ENCODE data around the gene RABEPK. TPM values are rescaled to one million over a fixed set of nuclear protein-coding genes. Genes with fewer than 3 reads are reported as not detected.
"Not testable (repeated sequence)": the region's sequence is repeated elsewhere in the genome, so short reads cannot be mapped to it uniquely, and the experiment has no call there.

Gene RABEPK
- total and polyA plus RNA-seq, 4 donors = 12.9 to 30.4 (median 14.9) TPM

- ATAC-seq (ENCODE audit: low FRiP score) (no peak), DNase-seq (no peak)
- Histone ChIP-seq H3K9me3 (ENCODE audit: control insufficient read depth, low read length) (no peaks in the 10 kb centered on the region), H3K27ac (ENCODE audit: low read depth in 1 of 2, low read length in 2 of 2) (no peak overlapping the region), H3K27me3 (ENCODE audit: control insufficient read depth in 1 of 2, insufficient read depth in 2 of 2, low read length in 1 of 2) (no peaks in the 10 kb centered on the region), H3K36me3 (ENCODE audit: control insufficient read depth in 1 of 2, insufficient read depth in 2 of 2, low read length in 1 of 2) (no peaks in the 10 kb centered on the region), H3K4me3 (ENCODE audit: low read length in 2 of 2) (no peak overlapping the region), H3K4me1 (ENCODE audit: control insufficient read depth in 1 of 2, insufficient read depth in 2 of 2, low read length in 2 of 2) (peaks cover 5 to 7% of the 10 kb centered on the region in 2 donors)
- intact Hi-C loops (cut with DNase I) = no loop called here
Measured at GRCh38 chr9:125169895-125170294, 30.4 kb upstream of the RABEPK start.

- Histone ChIP-seq H3K27me3 (ENCODE audit: control insufficient read depth in 1 of 2, insufficient read depth in 2 of 2, low read length in 1 of 2) (no peaks in the 10 kb centered on the region), H3K36me3 (ENCODE audit: control insufficient read depth in 1 of 2, insufficient read depth in 2 of 2, low read length in 1 of 2) (no peaks in the 10 kb centered on the region), H3K4me1 (ENCODE audit: control insufficient read depth in 1 of 2, insufficient read depth in 2 of 2, low read length in 2 of 2) (peaks cover 3 to 7% of the 10 kb centered on the region in 2 donors), H3K9me3 (ENCODE audit: control insufficient read depth, low read length) (no peaks in the 10 kb centered on the region), H3K4me3 (ENCODE audit: low read length in 2 of 2) (no peak overlapping the region), H3K27ac (ENCODE audit: low read depth in 1 of 2, low read length in 2 of 2) (peak overlapping the region in 1 of 2 donors; percentile 51)
- ATAC-seq (ENCODE audit: low FRiP score) (no peak), DNase-seq (peak in 1 of 2 donors; percentile 50)
- intact Hi-C loops (cut with DNase I) = no loop called here
- 32 to 37% methylated on average over 6 of the region's 6 CpGs for WGBS, 2 donors
Measured at GRCh38 chr9:125172031-125172755, 28.1 kb upstream of the RABEPK start.

GRCh38 chr9:125176636-125177035 is 23.7 kb upstream of the RABEPK start:
- no peak overlapping the region for H3K27ac ChIP-seq (ENCODE audit: low read depth in 1 of 2, low read length in 2 of 2)
- no peak for DNase-seq
- H3K27me3 ChIP-seq (ENCODE audit: control insufficient read depth in 1 of 2, insufficient read depth in 2 of 2, low read length in 1 of 2) = no peaks in the 10 kb centered on the region
- WGBS, 2 donors = 81 to 91% methylated on average over 3 of the region's 3 CpGs
- H3K36me3 ChIP-seq (ENCODE audit: control insufficient read depth in 1 of 2, insufficient read depth in 2 of 2, low read length in 1 of 2) = no peaks in the 10 kb centered on the region
- intact Hi-C loops (cut with DNase I) = no loop called here
- peaks cover 2 to 7% of the 10 kb centered on the region in 2 donors for H3K4me1 ChIP-seq (ENCODE audit: control insufficient read depth in 1 of 2, insufficient read depth in 2 of 2, low read length in 2 of 2)
- H3K9me3 ChIP-seq (ENCODE audit: control insufficient read depth, low read length) = no peaks in the 10 kb centered on the region
- H3K4me3 ChIP-seq (ENCODE audit: low read length in 2 of 2) = no peak overlapping the region
- ATAC-seq (ENCODE audit: low FRiP score) = no peak

- no peaks in the 10 kb centered on the region for H3K36me3 ChIP-seq (ENCODE audit: control insufficient read depth in 1 of 2, insufficient read depth in 2 of 2, low read length in 1 of 2)
- no peak overlapping the region for H3K4me3 ChIP-seq (ENCODE audit: low read length in 2 of 2)
- intact Hi-C loops (cut with DNase I) = no loop called here
- H3K9me3 ChIP-seq (ENCODE audit: control insufficient read depth, low read length) = no peaks in the 10 kb centered on the region
- WGBS, 2 donors = 95 to 96% methylated on average over 1 of the region's 1 CpG
- H3K27me3 ChIP-seq (ENCODE audit: control insufficient read depth in 1 of 2, insufficient read depth in 2 of 2, low read length in 1 of 2) = no peaks in the 10 kb centered on the region
- no peaks in the 10 kb centered on the region for H3K4me1 ChIP-seq (ENCODE audit: control insufficient read depth in 1 of 2, insufficient read depth in 2 of 2, low read length in 2 of 2)
- H3K27ac ChIP-seq (ENCODE audit: low read depth in 1 of 2, low read length in 2 of 2) = no peak overlapping the region
- DNase-seq = no peak
- ATAC-seq (ENCODE audit: low FRiP score) = no peak
Measured at GRCh38 chr9:125177888-125178287, 22.5 kb upstream of the RABEPK start.

- H3K27ac ChIP-seq (ENCODE audit: low read depth in 1 of 2, low read length in 2 of 2); H3K9me3 ChIP-seq (ENCODE audit: control insufficient read depth, low read length); H3K27me3 ChIP-seq (ENCODE audit: control insufficient read depth in 1 of 2, insufficient read depth in 2 of 2, low read length in 1 of 2); intact Hi-C loops (cut with DNase I); ATAC-seq (ENCODE audit: low FRiP score); H3K36me3 ChIP-seq (ENCODE audit: control insufficient read depth in 1 of 2, insufficient read depth in 2 of 2, low read length in 1 of 2); DNase-seq; H3K4me3 ChIP-seq (ENCODE audit: low read length in 2 of 2); H3K4me1 ChIP-seq (ENCODE audit: control insufficient read depth in 1 of 2, insufficient read depth in 2 of 2, low read length in 2 of 2): not testable (repeated sequence)
- 91% methylated on average over 4 of the region's 4 CpGs for WGBS, 2 donors
Measured at GRCh38 chr9:125179776-125180175, 20.6 kb upstream of the RABEPK start.

GRCh38 chr9:125180876-125181275 is 19.5 kb upstream of the RABEPK start:
- no peak overlapping the region for H3K27ac ChIP-seq (ENCODE audit: low read depth in 1 of 2, low read length in 2 of 2)
- 93 to 94% methylated on average over 9 of the region's 9 CpGs for WGBS, 2 donors
- intact Hi-C loops (cut with DNase I) = no loop called here
- DNase-seq (no peak), ATAC-seq (ENCODE audit: low FRiP score) (no peak)
- H3K4me3 ChIP-seq (ENCODE audit: low read length in 2 of 2) = no peak overlapping the region
- no peaks in the 10 kb centered on the region for H3K36me3 ChIP-seq (ENCODE audit: control insufficient read depth in 1 of 2, insufficient read depth in 2 of 2, low read length in 1 of 2)
- H3K4me1 ChIP-seq (ENCODE audit: control insufficient read depth in 1 of 2, insufficient read depth in 2 of 2, low read length in 2 of 2) = peaks cover 2 to 6% of the 10 kb centered on the region in 2 donors
- H3K9me3 ChIP-seq (ENCODE audit: control insufficient read depth, low read length) = no peaks in the 10 kb centered on the region
- no peaks in the 10 kb centered on the region for H3K27me3 ChIP-seq (ENCODE audit: control insufficient read depth in 1 of 2, insufficient read depth in 2 of 2, low read length in 1 of 2)

- DNase-seq; H3K27ac ChIP-seq (ENCODE audit: low read depth in 1 of 2, low read length in 2 of 2); H3K27me3 ChIP-seq (ENCODE audit: control insufficient read depth in 1 of 2, insufficient read depth in 2 of 2, low read length in 1 of 2); H3K36me3 ChIP-seq (ENCODE audit: control insufficient read depth in 1 of 2, insufficient read depth in 2 of 2, low read length in 1 of 2); ATAC-seq (ENCODE audit: low FRiP score); H3K4me3 ChIP-seq (ENCODE audit: low read length in 2 of 2); H3K9me3 ChIP-seq (ENCODE audit: control insufficient read depth, low read length); H3K4me1 ChIP-seq (ENCODE audit: control insufficient read depth in 1 of 2, insufficient read depth in 2 of 2, low read length in 2 of 2); intact Hi-C loops (cut with DNase I): not testable (repeated sequence)
- WGBS, 2 donors = 96 to 99% methylated on average over 4 of the region's 4 CpGs
Measured at GRCh38 chr9:125181756-125182155, 18.6 kb upstream of the RABEPK start.

GRCh38 chr9:125183054-125183453 is 17.3 kb upstream of the RABEPK start:
- 4% methylated on average over 2 of the region's 2 CpGs for WGBS, 2 donors
- ATAC-seq (ENCODE audit: low FRiP score) (peak; percentile 44), DNase-seq (no peak)
- Histone ChIP-seq H3K4me1 (ENCODE audit: control insufficient read depth in 1 of 2, insufficient read depth in 2 of 2, low read length in 2 of 2) (peaks cover 2 to 6% of the 10 kb centered on the region in 2 donors), H3K9me3 (ENCODE audit: control insufficient read depth, low read length) (no peaks in the 10 kb centered on the region), H3K4me3 (ENCODE audit: low read length in 2 of 2) (no peak overlapping the region), H3K27ac (ENCODE audit: low read depth in 1 of 2, low read length in 2 of 2) (peak overlapping the region; percentile 35 to 65), H3K36me3 (ENCODE audit: control insufficient read depth in 1 of 2, insufficient read depth in 2 of 2, low read length in 1 of 2) (no peaks in the 10 kb centered on the region), H3K27me3 (ENCODE audit: control insufficient read depth in 1 of 2, insufficient read depth in 2 of 2, low read length in 1 of 2) (no peaks in the 10 kb centered on the region)
- intact Hi-C loops (cut with DNase I) = no loop called here

GRCh38 chr9:125183561-125183960 is 16.8 kb upstream of the RABEPK start:
- Histone ChIP-seq H3K27me3 (ENCODE audit: control insufficient read depth in 1 of 2, insufficient read depth in 2 of 2, low read length in 1 of 2) (no peaks in the 10 kb centered on the region), H3K9me3 (ENCODE audit: control insufficient read depth, low read length) (no peaks in the 10 kb centered on the region), H3K4me1 (ENCODE audit: control insufficient read depth in 1 of 2, insufficient read depth in 2 of 2, low read length in 2 of 2) (peaks cover 2 to 6% of the 10 kb centered on the region in 2 donors), H3K27ac (ENCODE audit: low read depth in 1 of 2, low read length in 2 of 2) (peak overlapping the region; percentile 90 to 95), H3K36me3 (ENCODE audit: control insufficient read depth in 1 of 2, insufficient read depth in 2 of 2, low read length in 1 of 2) (no peaks in the 10 kb centered on the region), H3K4me3 (ENCODE audit: low read length in 2 of 2) (no peak overlapping the region)
- 10 to 12% methylated on average over 2 of the region's 2 CpGs for WGBS, 2 donors
- intact Hi-C loops (cut with DNase I) = no loop called here
- ATAC-seq (ENCODE audit: low FRiP score) = no peak
- no peak for DNase-seq
